GM12801 (cell line): ENCODE results near the gene RAMP1.

Experiments used
- TF ChIP-seq, protein P1 (sequence below): IDR thresholded peaks from one replicate; pipeline ENCODE4 v1.5.1; 2011; ENCODE audit warnings: control low read depth; ENCODE audit not compliant: insufficient read length; ENCODE audit errors: extremely low read depth

RAMP1 gene

DNA sequence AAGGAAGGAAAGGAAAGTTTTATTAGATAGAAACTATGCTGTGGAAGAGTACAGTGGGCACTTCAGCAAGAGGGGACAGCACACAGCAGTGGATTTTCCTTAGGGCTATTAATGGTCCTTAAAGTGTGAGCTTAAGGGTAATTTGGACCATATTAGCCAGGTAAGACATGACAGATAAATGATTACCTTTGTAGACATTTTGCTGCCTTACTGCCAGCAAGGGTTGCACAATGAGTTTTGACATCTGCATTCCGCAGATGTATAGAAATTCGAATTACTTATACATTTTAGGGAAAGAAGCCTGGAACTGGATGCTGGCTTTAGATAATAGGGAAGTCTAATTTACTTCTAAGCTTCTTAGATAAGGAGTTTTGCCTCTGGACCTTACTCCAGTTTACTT is 93.4 kb downstream of the RAMP1 start:
- TF ChIP-seq, protein P1, sequence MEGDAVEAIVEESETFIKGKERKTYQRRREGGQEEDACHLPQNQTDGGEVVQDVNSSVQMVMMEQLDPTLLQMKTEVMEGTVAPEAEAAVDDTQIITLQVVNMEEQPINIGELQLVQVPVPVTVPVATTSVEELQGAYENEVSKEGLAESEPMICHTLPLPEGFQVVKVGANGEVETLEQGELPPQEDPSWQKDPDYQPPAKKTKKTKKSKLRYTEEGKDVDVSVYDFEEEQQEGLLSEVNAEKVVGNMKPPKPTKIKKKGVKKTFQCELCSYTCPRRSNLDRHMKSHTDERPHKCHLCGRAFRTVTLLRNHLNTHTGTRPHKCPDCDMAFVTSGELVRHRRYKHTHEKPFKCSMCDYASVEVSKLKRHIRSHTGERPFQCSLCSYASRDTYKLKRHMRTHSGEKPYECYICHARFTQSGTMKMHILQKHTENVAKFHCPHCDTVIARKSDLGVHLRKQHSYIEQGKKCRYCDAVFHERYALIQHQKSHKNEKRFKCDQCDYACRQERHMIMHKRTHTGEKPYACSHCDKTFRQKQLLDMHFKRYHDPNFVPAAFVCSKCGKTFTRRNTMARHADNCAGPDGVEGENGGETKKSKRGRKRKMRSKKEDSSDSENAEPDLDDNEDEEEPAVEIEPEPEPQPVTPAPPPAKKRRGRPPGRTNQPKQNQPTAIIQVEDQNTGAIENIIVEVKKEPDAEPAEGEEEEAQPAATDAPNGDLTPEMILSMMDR = no peak

DNA sequence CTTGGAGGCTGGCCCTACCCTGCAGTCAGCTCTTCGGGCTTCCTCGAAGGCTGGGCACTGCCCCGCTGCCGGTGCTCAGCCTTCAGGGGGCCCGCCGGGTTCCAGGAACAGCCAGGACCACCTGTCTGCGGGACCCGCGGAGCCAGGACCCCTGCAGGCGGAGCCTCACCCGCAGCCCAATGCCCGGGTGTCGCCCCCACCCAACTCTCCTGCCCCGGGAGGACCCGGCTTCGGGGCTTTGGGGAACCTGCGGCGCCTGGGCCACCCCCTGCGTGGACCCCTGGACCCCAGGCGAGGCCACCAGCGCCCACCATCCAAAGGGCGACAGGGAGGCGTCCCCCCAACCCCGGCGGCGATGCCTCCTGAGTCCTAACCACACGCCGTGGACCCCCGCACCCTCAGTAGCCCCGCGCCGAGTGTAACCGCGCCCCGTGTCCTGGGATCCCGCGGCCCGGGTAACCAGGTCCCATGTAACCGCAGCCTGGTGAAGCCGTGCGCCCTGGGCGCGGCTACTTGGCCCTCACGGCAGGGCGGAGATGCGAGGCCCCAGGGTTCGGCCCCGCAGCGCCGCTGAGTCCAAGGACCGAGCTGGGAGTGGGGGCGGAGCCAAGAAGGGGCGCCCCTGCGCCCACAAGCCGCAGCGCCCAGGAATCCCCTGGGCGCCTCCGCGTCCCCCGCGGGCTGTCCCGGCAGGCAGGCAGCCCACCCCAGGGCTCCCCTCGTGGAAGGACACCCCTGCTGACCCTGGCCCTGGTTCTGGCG is 96.4 kb downstream of the RAMP1 start:
- TF ChIP-seq, protein P1 = no peak

DNA sequence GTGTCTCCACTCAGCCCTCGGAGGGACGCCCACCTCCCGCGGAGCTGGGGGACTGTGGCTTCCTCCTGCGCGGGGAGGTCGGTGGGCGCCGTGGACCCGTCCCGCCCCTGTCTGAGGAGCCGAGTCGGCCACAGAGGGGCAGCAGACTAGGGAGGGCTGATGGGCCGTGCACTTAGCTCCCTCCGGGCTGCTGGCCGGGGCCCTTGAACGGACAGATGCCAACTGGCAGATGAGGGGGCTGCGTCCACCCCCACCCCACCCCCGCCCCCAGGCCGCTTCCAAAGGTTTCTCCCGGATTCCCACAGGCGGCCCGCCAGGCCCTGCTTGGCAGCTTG is 96.9 kb downstream of the RAMP1 start:
- TF ChIP-seq, protein P1 = no peak

DNA sequence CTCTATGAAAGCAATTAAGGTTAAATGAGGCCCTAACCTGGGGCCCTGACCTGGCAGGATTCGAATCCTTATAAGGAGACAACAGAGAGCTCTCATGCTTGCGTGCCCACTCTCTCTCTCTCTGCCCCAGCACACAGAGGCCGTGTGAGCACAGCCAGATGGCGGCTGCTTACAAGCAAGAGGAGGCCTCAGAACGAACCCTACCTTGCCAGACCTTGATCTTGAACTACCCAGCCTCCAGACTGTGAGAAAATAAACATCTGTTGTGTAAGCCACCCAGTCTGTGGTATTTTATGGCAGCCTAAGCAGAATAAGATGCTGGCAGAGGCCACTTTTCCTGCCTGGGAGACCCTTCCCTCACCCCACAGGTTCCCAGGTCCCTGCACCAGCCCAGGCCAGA is 102.2 kb downstream of the RAMP1 start:
- TF ChIP-seq, protein P1 = no peak
